Endothelial cell of umbilical vein (primary cell): ENCODE measurements around the gene AXIN2. TPM values are rescaled to one million over a fixed set of nuclear protein-coding genes. Genes with fewer than 3 reads are reported as not detected.
A peak's percentile ranks its signal among the peaks of the same experiment; 100 is the strongest.

Experiments used
- Bru-seq: library from RNA; stranded (reverse); fragments of 400-500 nt; gene quantifications from one replicate; lab custom pipeline; 2021; lab: Mats Ljungman, UMichigan
- BruChase-seq, 2 experiments: library from RNA; stranded (reverse); fragments of 400-500 nt; gene quantifications; one replicate each; lab custom pipeline; 2021; lab: Mats Ljungman, UMichigan
- BruUV-seq: library from RNA; stranded (reverse); fragments of 400-500 nt; replicated peaks from 2 replicates; lab custom pipeline; 2021; lab: Mats Ljungman, UMichigan
- CTCF ChIA-PET: fragments of 300-600, 350-600 bp; sonication (Branson Sonifier 250); formaldehyde crosslinking; loops from one replicate; lab custom pipeline; 2021; ENCODE audit warnings: antibody characterized with exemption, inconsistent platforms; lab: Charles Lee
- POLR2A ChIA-PET: fragments of 300-600, 350-600 bp; sonication (Branson Sonifier 250); formaldehyde crosslinking; loops from one replicate; lab custom pipeline; 2021; ENCODE audit warnings: antibody characterized with exemption, inconsistent platforms; lab: Charles Lee
- DNase-seq: peaks from one replicate; pipeline ENCODE4 v3.0.0-alpha.2; 2011; ENCODE audit warnings: low read depth, low spot score
- FAIRE-seq: peaks from 2 replicates; lab custom pipeline; 2011; peaks lifted over from hg19 to GRCh38; lab: Jason Lieb, UNC
- H2AFZ ChIP-seq: 2 replicates; pipeline ENCODE4 v1.6.0; 2012; ENCODE audit warnings: low read depth, low read length, control low read depth, inconsistent platforms
- H3K27ac ChIP-seq: 2 replicates; pipeline ENCODE4 v1.5.1; 2011; ENCODE audit warnings: low read depth, mild to moderate bottlenecking, control low read depth, low read length, moderate library complexity; ENCODE audit not compliant: insufficient read depth
- H3K27me3 ChIP-seq, 2 experiments: 2 replicates each; pipeline versions ENCODE4 v1.6.0 to v1.6.1; 2011; ENCODE audit warnings: low read length in 2 of 2, mixed read lengths in 1 of 2; ENCODE audit not compliant: control insufficient read depth in 2 of 2, insufficient read depth in 2 of 2
- H3K36me3 ChIP-seq, 2 experiments: 2 replicates in 1 of 2; 3 replicates in 1 of 2; pipeline ENCODE4 v1.5.1; 2011; ENCODE audit warnings: low read length in 2 of 2, mild to moderate bottlenecking in 1 of 2, moderate library complexity in 1 of 2; ENCODE audit not compliant: control insufficient read depth in 2 of 2, insufficient read depth in 2 of 2; ENCODE audit errors: extremely low read depth in 1 of 2
- H3K4me1 ChIP-seq: 3 replicates; pipeline ENCODE4 v1.5.1; 2011; ENCODE audit warnings: mild to moderate bottlenecking, low read length; ENCODE audit not compliant: control insufficient read depth, insufficient read depth; ENCODE audit errors: extremely low read depth
- H3K4me2 ChIP-seq: 2 replicates; pipeline ENCODE4 v1.6.1; 2011; ENCODE audit warnings: low read length, control low read depth, mixed read lengths; ENCODE audit not compliant: insufficient read depth
- H3K4me3 ChIP-seq, 3 experiments: fragments of 200-600 bp in 1 of 3; sonication (generic), shearing (Covaris generic) in 1 of 3; replicated peaks in 1 of 3; 2 replicates each; pipeline ENCODE4 v1.5.1; 2011 to 2016; ENCODE audit warnings: control low read depth in 3 of 3, low read length in 3 of 3, mild to moderate bottlenecking in 2 of 3, inconsistent platforms in 1 of 3, low read depth in 1 of 3, moderate library complexity in 1 of 3; ENCODE audit not compliant: insufficient read depth in 1 of 3
- H3K79me2 ChIP-seq: 2 replicates; pipeline ENCODE4 v1.6.0; 2012; ENCODE audit warnings: low read length, inconsistent platforms; ENCODE audit not compliant: control insufficient read depth, insufficient read depth
- H3K9ac ChIP-seq: replicated peaks from 2 replicates; pipeline ENCODE3; 2011; ENCODE audit warnings: low read length, control low read depth; ENCODE audit not compliant: insufficient read depth; ENCODE audit errors: extremely low read depth
- H3K9me1 ChIP-seq: replicated peaks from 3 replicates; pipeline ENCODE4 v1.6.0; 2011; ENCODE audit warnings: mild to moderate bottlenecking, low read length; ENCODE audit not compliant: control insufficient read depth, insufficient read depth; ENCODE audit errors: extremely low read depth
- H3K9me3 ChIP-seq: replicated peaks from 2 replicates; pipeline ENCODE4 v1.5.1; 2012; ENCODE audit warnings: low read length, inconsistent platforms; ENCODE audit not compliant: control insufficient read depth, insufficient read depth
- H4K20me1 ChIP-seq: replicated peaks from 2 replicates; pipeline ENCODE3; 2011; ENCODE audit warnings: mild to moderate bottlenecking, low read length; ENCODE audit not compliant: control insufficient read depth, insufficient read depth; ENCODE audit errors: extremely low read depth
- EZH2 ChIP-seq: IDR thresholded peaks from 2 replicates; pipeline ENCODE4 v1.6.1; 2012; ENCODE audit warnings: borderline replicate concordance, low read depth, mild to moderate bottlenecking, moderate library complexity, low read length, inconsistent platforms; ENCODE audit not compliant: severe bottlenecking
- FOS ChIP-seq: IDR thresholded peaks from 2 replicates; pipeline ENCODE4 v1.6.1; 2011; ENCODE audit warnings: mild to moderate bottlenecking, low read length, moderate library complexity, borderline replicate concordance; ENCODE audit not compliant: insufficient read depth
- GATA2 ChIP-seq: IDR thresholded peaks from 2 replicates; pipeline ENCODE4 v1.7.0; 2011; ENCODE audit warnings: low read depth, mild to moderate bottlenecking, moderate library complexity, mixed read lengths, low read length; ENCODE audit not compliant: insufficient read length, insufficient read depth
- JUN ChIP-seq: IDR thresholded peaks from 2 replicates; pipeline ENCODE4 v1.6.1; 2011; ENCODE audit warnings: borderline replicate concordance, low read depth; ENCODE audit not compliant: insufficient read length, insufficient read depth
- MYC ChIP-seq: IDR thresholded peaks from one replicate; pipeline ENCODE4 v1.6.1; 2011; ENCODE audit warnings: mild to moderate bottlenecking, low read depth, low read length
- POLR2A ChIP-seq: IDR thresholded peaks from 2 replicates; pipeline ENCODE4 v1.6.1; 2012; ENCODE audit warnings: low read depth, mild to moderate bottlenecking, control low read depth, low read length
- POLR2AphosphoS5 ChIP-seq: IDR thresholded peaks from 2 replicates; pipeline ENCODE4 v1.6.1; 2012; ENCODE audit warnings: low read depth, mild to moderate bottlenecking, control low read depth, low read length, moderate library complexity; ENCODE audit not compliant: insufficient read depth
- dilution Hi-C: fragments of 300-500 bp; cut with MboI; formaldehyde crosslinking; loops from one replicate; pipeline ENCODE4 v1.15.0; 2019; ENCODE audit warnings: low sequenced_read_pairs; ENCODE audit not compliant: extremely low pct_ligation_motif_present
- intact Hi-C: fragments of 100-400 bp; cut with micrococcal nuclease; formaldehyde crosslinking; loops from one replicate; pipeline ENCODE4 v1.10.0; 2022
- long read RNA-seq: library from polyadenylated mRNA; stranded (forward); transcript quantifications from one replicate; pipeline ENCODE4 v2.0.0, GENCODE V29; 2021
- polyA minus RNA-seq, 3 experiments: library from RNA; depleted of rRNA, polyadenylated mRNA; stranded (reverse); fragments of >200 nt; gene quantifications; 1 replicate in 1 of 3; 2 replicates in 2 of 3; pipeline ENCODE4 v1.2.3, GENCODE V29; 2011
- polyA plus RNA-seq, 4 experiments: library from polyadenylated mRNA; depleted of rRNA in 3 of 4; stranded (reverse) in 3 of 4; unstranded in 1 of 4; fragments of >200 nt; gene quantifications; 2 replicates each; pipeline versions ENCODE4 v1.2.1 to v1.2.3, GENCODE V29; 2011 to 2012; ENCODE audit warnings: missing spikeins in 1 of 4
- total RNA-seq: library from RNA; stranded (reverse); gene quantifications from 2 replicates; pipeline ENCODE4 v1.2.3, GENCODE V29; 2021
- TF ChIP-seq, protein P1 (sequence below): IDR thresholded peaks from 2 replicates; pipeline ENCODE4 v1.6.1; 2011; ENCODE audit not compliant: insufficient read depth, insufficient read length
- TF ChIP-seq, protein P2 (sequence below), 2 donors: IDR thresholded peaks; 1 replicate in 1 of 2; 2 replicates in 1 of 2; pipeline ENCODE4 v1.5.1; 2011; ENCODE audit warnings: low read length in 2 of 2, mild to moderate bottlenecking in 2 of 2, moderate library complexity in 2 of 2, control low read depth in 1 of 2, inconsistent platforms in 1 of 2, low read depth in 1 of 2; ENCODE audit not compliant: insufficient read depth in 1 of 2; ENCODE audit errors: extremely low read depth in 1 of 2

The AXIN2 gene, protein sequence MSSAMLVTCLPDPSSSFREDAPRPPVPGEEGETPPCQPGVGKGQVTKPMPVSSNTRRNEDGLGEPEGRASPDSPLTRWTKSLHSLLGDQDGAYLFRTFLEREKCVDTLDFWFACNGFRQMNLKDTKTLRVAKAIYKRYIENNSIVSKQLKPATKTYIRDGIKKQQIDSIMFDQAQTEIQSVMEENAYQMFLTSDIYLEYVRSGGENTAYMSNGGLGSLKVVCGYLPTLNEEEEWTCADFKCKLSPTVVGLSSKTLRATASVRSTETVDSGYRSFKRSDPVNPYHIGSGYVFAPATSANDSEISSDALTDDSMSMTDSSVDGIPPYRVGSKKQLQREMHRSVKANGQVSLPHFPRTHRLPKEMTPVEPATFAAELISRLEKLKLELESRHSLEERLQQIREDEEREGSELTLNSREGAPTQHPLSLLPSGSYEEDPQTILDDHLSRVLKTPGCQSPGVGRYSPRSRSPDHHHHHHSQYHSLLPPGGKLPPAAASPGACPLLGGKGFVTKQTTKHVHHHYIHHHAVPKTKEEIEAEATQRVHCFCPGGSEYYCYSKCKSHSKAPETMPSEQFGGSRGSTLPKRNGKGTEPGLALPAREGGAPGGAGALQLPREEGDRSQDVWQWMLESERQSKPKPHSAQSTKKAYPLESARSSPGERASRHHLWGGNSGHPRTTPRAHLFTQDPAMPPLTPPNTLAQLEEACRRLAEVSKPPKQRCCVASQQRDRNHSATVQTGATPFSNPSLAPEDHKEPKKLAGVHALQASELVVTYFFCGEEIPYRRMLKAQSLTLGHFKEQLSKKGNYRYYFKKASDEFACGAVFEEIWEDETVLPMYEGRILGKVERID
- total RNA-seq, result 3.0 and 3.1 TPM in 2 replicates
- 1.3 and 1.6 TPM in 2 replicates for polyA plus RNA-seq
- polyA plus RNA-seq (2011; cell fraction: cytosol; rRNA removed), result 0.71 and 0.99 TPM in 2 replicates
- 3.0 and 3.7 TPM in 2 replicates for polyA plus RNA-seq (2011; cell fraction: nucleus; rRNA removed)
- polyA plus RNA-seq (2012), result 0.78 and 1.0 TPM in 2 replicates
- polyA minus RNA-seq, result 2.0 and 2.5 TPM in 2 replicates
- polyA minus RNA-seq (2011; cell fraction: cytosol; rRNA and poly(A)+ RNA removed), result not detected
- polyA minus RNA-seq (2011; cell fraction: nucleus; rRNA and poly(A)+ RNA removed), result 2.3 and 3.5 TPM in 2 replicates
- percentile 42 among the genes with signal in this experiment for Bru-seq, nascent RNA
- percentile 51 among the genes with signal in this experiment for BruChase-seq, experiment 1, labeled RNA remaining after a 6-hour chase
- BruChase-seq, experiment 2, labeled RNA remaining after a 2-hour chase, result percentile 51 among the genes with signal in this experiment
- long read RNA-seq, partial matches to known transcripts, result 2 of 2 reads
- long read RNA-seq, other reads (novel, unspliced or antisense), result 0 of 2 reads

DNA sequence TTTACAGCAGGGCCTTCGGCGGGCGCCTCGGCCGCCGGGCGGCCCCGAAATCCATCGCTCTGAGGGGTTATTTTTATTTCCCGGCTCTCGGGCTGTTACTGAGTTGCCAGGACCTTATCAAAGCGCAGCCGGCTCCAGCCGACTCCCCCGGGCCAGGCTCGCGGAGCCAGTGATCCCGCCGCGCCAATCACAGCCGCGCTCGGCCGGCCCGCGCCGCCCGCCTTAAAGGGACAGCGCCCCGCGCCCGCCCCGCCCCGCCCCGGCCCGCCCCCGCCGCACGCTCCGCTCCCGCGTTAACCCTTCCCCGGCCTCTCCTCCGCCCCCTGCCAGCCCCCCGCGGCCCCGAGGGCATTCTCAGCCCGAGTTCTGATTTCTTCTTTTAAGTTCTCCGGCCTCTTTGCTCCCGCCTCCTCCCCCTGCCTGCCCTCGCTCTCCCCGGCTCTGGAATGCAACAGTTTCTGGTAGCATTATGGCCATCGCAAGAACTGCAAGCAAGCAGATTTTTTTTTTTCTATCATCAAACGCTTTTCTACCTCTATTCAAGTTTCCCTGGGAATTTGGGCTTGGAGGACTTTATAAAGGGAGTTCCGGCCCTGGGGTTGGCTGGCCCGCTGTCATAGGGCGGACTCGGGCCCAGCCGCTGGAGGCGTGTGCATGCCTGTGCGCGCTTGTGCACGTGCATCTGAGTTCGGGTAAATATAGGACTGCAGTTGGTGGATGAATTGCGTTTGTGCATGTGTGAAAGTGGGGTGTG lies at the start of gene AXIN2:
Gene AXIN2, minus strand, starts transcription at position 197 of the 754 bp plus-strand sequence. CDS start 3,028 bp downstream, outside the sequence.
- peak; percentile 76 for FAIRE-seq

More for the DNA sequence above, at the start of gene AXIN2:
- TF ChIP-seq EZH2 (no peak), POLR2A (no peak), POLR2AphosphoS5 (peak; percentile 21), GATA2 (no peak), FOS (no peak), JUN (no peak), MYC (no peak)
- TF ChIP-seq, protein P1, sequence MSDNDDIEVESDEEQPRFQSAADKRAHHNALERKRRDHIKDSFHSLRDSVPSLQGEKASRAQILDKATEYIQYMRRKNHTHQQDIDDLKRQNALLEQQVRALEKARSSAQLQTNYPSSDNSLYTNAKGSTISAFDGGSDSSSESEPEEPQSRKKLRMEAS, result no peak
- TF ChIP-seq, protein P2, sequence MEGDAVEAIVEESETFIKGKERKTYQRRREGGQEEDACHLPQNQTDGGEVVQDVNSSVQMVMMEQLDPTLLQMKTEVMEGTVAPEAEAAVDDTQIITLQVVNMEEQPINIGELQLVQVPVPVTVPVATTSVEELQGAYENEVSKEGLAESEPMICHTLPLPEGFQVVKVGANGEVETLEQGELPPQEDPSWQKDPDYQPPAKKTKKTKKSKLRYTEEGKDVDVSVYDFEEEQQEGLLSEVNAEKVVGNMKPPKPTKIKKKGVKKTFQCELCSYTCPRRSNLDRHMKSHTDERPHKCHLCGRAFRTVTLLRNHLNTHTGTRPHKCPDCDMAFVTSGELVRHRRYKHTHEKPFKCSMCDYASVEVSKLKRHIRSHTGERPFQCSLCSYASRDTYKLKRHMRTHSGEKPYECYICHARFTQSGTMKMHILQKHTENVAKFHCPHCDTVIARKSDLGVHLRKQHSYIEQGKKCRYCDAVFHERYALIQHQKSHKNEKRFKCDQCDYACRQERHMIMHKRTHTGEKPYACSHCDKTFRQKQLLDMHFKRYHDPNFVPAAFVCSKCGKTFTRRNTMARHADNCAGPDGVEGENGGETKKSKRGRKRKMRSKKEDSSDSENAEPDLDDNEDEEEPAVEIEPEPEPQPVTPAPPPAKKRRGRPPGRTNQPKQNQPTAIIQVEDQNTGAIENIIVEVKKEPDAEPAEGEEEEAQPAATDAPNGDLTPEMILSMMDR (IDR thresholded peaks at IDR 0.05; ENCODE audit: extremely low read depth in 1 of 2, insufficient read depth in 1 of 2, low read depth in 1 of 2, low read length in 2 of 2), result peak in 1 of 2 donors; percentile 15
- Histone ChIP-seq H3K79me2 (no peaks in the 10 kb centered on the region), H3K4me1 (peaks cover 12% of the 10 kb centered on the region), H3K9ac (peak within 1 kb of the TSS; percentile 78), H4K20me1 (no peaks in the 10 kb centered on the region), H3K36me3 (no peaks in the 10 kb centered on the region), H3K4me2 (peak within 1 kb of the TSS; percentile 83), H3K9me3 (no peaks in the 10 kb centered on the region), H2AFZ (peak within 1 kb of the TSS; percentile 88), H3K9me1 (no peaks in the 10 kb centered on the region), H3K27ac (peak within 1 kb of the TSS; percentile 73), H3K27me3 (peaks cover 4 to 5% of the 10 kb centered on the region in 2 experiments), H3K4me3 (peak within 1 kb of the TSS; percentile 51 to 83 (median 71))
- CTCF ChIA-PET, result no interaction called here
- peak; percentile 87 for DNase-seq
- POLR2A ChIA-PET, result no interaction called here
- dilution Hi-C loops, result no loop called here
- intact Hi-C loops, result loop anchor here (1.0 to 5.0 kb wide), 6 partner anchors 41 to 603 kb away; no protein-coding TSS in a partner anchor
- no TSS peak for BruUV-seq
